HepG2 (cell line): ENCODE measurements around the gene SMIM13. TPM values are rescaled to one million over a fixed set of nuclear protein-coding genes. Genes with fewer than 3 reads are reported as not detected.

Source experiments
- CENPT ChIP-seq: sonication (generic); formaldehyde crosslinking; IDR thresholded peaks from 2 replicates; pipeline ENCODE4 v1.8.0; 2022; ENCODE audit warnings: low read depth, mild to moderate bottlenecking, moderate library complexity, missing genetic modification reagents
- FOXP1 ChIP-seq, 2 experiments: fragments of 450-650 bp in 1 of 2; IDR thresholded peaks; 2 replicates each; pipeline ENCODE4 v1.6.1; 2017 to 2018; ENCODE audit warnings: antibody characterized with exemption in 1 of 2
- MTA1 ChIP-seq: sonication (generic); formaldehyde crosslinking; IDR thresholded peaks from 2 replicates; pipeline ENCODE4 v1.4.0; 2020; ENCODE audit warnings: missing genetic modification reagents, mild to moderate bottlenecking, borderline replicate concordance
- NAIF1 ChIP-seq: sonication (generic); formaldehyde crosslinking; IDR thresholded peaks from 2 replicates; pipeline ENCODE4 v1.5.0; 2020; ENCODE audit warnings: mild to moderate bottlenecking, missing genetic modification reagents, borderline replicate concordance
- SALL1 ChIP-seq: sonication (generic); formaldehyde crosslinking; IDR thresholded peaks from 2 replicates; pipeline ENCODE4 v1.8.0; 2022; ENCODE audit warnings: mild to moderate bottlenecking, missing genetic modification reagents
- SMAD9 ChIP-seq: sonication (generic); formaldehyde crosslinking; IDR thresholded peaks from 2 replicates; pipeline ENCODE4 v1.5.1; 2020; ENCODE audit warnings: mild to moderate bottlenecking, missing genetic modification reagents
- SP4 ChIP-seq: sonication (generic); formaldehyde crosslinking; IDR thresholded peaks from 2 replicates; pipeline ENCODE4 v1.8.1; 2023; ENCODE audit warnings: mild to moderate bottlenecking, missing genetic modification reagents
- ZBTB44 ChIP-seq: sonication (generic); formaldehyde crosslinking; IDR thresholded peaks from 2 replicates; pipeline ENCODE4 v1.4.0; 2020; ENCODE audit warnings: missing genetic modification reagents
- ZBTB7A ChIP-seq: sonication (generic); formaldehyde crosslinking; IDR thresholded peaks from 2 replicates; pipeline ENCODE4 v1.8.0; 2022; ENCODE audit warnings: mild to moderate bottlenecking, missing genetic modification reagents
- ZFP37 ChIP-seq: sonication (generic); formaldehyde crosslinking; IDR thresholded peaks from 2 replicates; pipeline ENCODE4 v1.4.0; 2020; ENCODE audit warnings: missing genetic modification reagents, borderline replicate concordance
- ZNF20 ChIP-seq: sonication (generic); formaldehyde crosslinking; IDR thresholded peaks from 2 replicates; pipeline ENCODE4 v1.4.0; 2020; ENCODE audit warnings: mild to moderate bottlenecking, moderate library complexity, missing genetic modification reagents
- ZNF207 ChIP-seq: fragments of 450-650 bp; IDR thresholded peaks from 2 replicates; pipeline ENCODE4 v1.6.1; 2016; ENCODE audit warnings: antibody characterized with exemption, borderline replicate concordance
- ZNF652 ChIP-seq: IDR thresholded peaks from 2 replicates; pipeline ENCODE4 v1.6.1; 2016; ENCODE audit warnings: low read depth, borderline replicate concordance
- ZNF766 ChIP-seq: sonication (generic); formaldehyde crosslinking; IDR thresholded peaks from 2 replicates; pipeline ENCODE4 v1.5.0; 2020; ENCODE audit warnings: missing genetic modification reagents, borderline replicate concordance
- ZNF816 ChIP-seq: sonication (generic); formaldehyde crosslinking; IDR thresholded peaks from 2 replicates; pipeline ENCODE4 v1.8.0; 2022; ENCODE audit warnings: missing genetic modification reagents, mild to moderate bottlenecking, borderline replicate concordance
- polyA plus RNA-seq, 8 experiments: library from polyadenylated mRNA; depleted of rRNA in 3 of 8; stranded (reverse) in 7 of 8; unstranded in 1 of 8; fragments of >200 nt; fragmentation: Illumina TruSeq in 4 of 8; extraction: Trizol in 4 of 8; gene quantifications; 2 replicates each; pipeline versions ENCODE4 v1.2.1 to v1.2.3, GENCODE V29; 2011 to 2016; ENCODE audit warnings: low read depth in 4 of 8, missing spikeins in 1 of 8, mixed read lengths in 1 of 8; ENCODE audit not compliant: insufficient read depth in 1 of 8
- total RNA-seq, 5 experiments: library from RNA; depleted of rRNA; stranded (reverse); fragments of >200 nt; fragmentation: Illumina TruSeq; extraction: Trizol; gene quantifications; 2 replicates each; pipeline ENCODE4 v1.2.3, GENCODE V29; 2016; ENCODE audit warnings: low read depth in 1 of 5
- TF ChIP-seq, protein P1 (sequence below): IDR thresholded peaks from 2 replicates; pipeline ENCODE4 v1.6.1; 2016; ENCODE audit warnings: low read depth, missing genetic modification reagents, missing compliant biosample characterization
- TF ChIP-seq, protein P2 (sequence below): sonication (generic); formaldehyde crosslinking; IDR thresholded peaks from 2 replicates; pipeline ENCODE4 v1.4.0; 2020; ENCODE audit warnings: missing genetic modification reagents, borderline replicate concordance

SMIM13 gene
- total and polyA plus RNA-seq, 2 of the 13 experiments (the other 11 are each of a cell fraction or from before 2014, with no cell fraction given): 2.7 to 10.2 TPM

DNA sequence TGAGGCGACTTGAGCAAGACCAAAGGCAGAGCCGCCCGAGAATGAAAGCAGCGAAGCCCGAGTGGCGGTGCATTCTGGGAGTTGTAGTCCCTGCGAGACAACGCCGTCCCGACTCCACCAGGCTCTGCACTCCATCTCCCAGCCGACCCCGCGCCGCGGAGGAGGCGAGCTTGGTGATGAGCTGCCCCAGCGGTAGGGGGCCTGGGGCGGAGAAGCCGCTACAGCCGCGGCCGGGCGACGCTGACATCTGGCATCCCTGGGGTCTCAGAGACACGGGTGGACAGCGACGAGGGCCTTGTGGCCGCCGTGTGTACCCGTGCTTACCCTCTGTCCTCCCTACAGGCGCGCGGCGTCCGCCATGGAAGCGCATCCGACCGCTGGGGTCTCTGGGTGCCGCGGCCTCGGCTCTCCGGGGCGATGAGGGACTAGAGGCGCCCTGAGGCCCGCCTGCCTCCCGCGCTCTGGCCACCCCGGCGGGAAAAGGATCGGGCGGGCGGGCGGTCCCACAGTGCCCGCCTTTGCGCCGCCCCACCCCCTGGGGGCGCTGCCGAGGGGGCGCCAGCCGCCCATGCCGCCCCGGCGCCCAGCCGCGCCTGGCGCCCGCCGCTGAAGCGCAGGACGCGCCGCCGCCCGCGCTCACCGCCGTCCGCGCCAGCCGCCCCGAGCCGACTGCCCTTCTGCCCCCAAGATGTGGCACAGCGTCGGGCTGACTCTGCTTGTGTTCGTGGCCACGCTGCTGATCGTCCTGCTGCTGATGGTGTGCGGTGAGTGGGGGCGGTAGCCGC, at the start of gene SMIM13 (continued):
- TF ChIP-seq ZBTB44 (CRISPR knock-in tag) (no peak), ZNF816 (CRISPR knock-in tag) (peak; percentile 89), SP4 (peak; percentile 81), FOXP1 (IDR thresholded peaks at IDR 0.05) (no peak), FOXP1 (CRISPR knock-in tag; IDR thresholded peaks at IDR 0.05) (peak; percentile 23; the same call in 1 of the 2 replicates), SALL1 (CRISPR knock-in tag) (peak; percentile 92; the same call in 1 of the 2 replicates), ZNF766 (CRISPR knock-in tag) (peak; percentile 94; the same call in 1 of the 2 replicates), NAIF1 (CRISPR knock-in tag) (peak; percentile 70; the same call in 1 of the 2 replicates), SMAD9 (CRISPR knock-in tag) (no peak), ZBTB7A (CRISPR knock-in tag) (peak; percentile 86), CENPT (CRISPR knock-in tag) (peak; percentile 75; the same call in 1 of the 2 replicates), ZNF652 (CRISPR knock-in tag) (peak; percentile 56; the same call in 1 of the 2 replicates), MTA1 (CRISPR knock-in tag) (peak; percentile 87), ZFP37 (CRISPR knock-in tag) (peak; percentile 79; the same call in 1 of the 2 replicates), ZNF207 (no peak), ZNF20 (no peak)
- TF ChIP-seq, protein P1, sequence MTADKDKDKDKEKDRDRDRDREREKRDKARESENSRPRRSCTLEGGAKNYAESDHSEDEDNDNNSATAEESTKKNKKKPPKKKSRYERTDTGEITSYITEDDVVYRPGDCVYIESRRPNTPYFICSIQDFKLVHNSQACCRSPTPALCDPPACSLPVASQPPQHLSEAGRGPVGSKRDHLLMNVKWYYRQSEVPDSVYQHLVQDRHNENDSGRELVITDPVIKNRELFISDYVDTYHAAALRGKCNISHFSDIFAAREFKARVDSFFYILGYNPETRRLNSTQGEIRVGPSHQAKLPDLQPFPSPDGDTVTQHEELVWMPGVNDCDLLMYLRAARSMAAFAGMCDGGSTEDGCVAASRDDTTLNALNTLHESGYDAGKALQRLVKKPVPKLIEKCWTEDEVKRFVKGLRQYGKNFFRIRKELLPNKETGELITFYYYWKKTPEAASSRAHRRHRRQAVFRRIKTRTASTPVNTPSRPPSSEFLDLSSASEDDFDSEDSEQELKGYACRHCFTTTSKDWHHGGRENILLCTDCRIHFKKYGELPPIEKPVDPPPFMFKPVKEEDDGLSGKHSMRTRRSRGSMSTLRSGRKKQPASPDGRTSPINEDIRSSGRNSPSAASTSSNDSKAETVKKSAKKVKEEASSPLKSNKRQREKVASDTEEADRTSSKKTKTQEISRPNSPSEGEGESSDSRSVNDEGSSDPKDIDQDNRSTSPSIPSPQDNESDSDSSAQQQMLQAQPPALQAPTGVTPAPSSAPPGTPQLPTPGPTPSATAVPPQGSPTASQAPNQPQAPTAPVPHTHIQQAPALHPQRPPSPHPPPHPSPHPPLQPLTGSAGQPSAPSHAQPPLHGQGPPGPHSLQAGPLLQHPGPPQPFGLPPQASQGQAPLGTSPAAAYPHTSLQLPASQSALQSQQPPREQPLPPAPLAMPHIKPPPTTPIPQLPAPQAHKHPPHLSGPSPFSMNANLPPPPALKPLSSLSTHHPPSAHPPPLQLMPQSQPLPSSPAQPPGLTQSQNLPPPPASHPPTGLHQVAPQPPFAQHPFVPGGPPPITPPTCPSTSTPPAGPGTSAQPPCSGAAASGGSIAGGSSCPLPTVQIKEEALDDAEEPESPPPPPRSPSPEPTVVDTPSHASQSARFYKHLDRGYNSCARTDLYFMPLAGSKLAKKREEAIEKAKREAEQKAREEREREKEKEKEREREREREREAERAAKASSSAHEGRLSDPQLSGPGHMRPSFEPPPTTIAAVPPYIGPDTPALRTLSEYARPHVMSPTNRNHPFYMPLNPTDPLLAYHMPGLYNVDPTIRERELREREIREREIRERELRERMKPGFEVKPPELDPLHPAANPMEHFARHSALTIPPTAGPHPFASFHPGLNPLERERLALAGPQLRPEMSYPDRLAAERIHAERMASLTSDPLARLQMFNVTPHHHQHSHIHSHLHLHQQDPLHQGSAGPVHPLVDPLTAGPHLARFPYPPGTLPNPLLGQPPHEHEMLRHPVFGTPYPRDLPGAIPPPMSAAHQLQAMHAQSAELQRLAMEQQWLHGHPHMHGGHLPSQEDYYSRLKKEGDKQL (CRISPR knock-in tag): no peak
- TF ChIP-seq, protein P2, sequence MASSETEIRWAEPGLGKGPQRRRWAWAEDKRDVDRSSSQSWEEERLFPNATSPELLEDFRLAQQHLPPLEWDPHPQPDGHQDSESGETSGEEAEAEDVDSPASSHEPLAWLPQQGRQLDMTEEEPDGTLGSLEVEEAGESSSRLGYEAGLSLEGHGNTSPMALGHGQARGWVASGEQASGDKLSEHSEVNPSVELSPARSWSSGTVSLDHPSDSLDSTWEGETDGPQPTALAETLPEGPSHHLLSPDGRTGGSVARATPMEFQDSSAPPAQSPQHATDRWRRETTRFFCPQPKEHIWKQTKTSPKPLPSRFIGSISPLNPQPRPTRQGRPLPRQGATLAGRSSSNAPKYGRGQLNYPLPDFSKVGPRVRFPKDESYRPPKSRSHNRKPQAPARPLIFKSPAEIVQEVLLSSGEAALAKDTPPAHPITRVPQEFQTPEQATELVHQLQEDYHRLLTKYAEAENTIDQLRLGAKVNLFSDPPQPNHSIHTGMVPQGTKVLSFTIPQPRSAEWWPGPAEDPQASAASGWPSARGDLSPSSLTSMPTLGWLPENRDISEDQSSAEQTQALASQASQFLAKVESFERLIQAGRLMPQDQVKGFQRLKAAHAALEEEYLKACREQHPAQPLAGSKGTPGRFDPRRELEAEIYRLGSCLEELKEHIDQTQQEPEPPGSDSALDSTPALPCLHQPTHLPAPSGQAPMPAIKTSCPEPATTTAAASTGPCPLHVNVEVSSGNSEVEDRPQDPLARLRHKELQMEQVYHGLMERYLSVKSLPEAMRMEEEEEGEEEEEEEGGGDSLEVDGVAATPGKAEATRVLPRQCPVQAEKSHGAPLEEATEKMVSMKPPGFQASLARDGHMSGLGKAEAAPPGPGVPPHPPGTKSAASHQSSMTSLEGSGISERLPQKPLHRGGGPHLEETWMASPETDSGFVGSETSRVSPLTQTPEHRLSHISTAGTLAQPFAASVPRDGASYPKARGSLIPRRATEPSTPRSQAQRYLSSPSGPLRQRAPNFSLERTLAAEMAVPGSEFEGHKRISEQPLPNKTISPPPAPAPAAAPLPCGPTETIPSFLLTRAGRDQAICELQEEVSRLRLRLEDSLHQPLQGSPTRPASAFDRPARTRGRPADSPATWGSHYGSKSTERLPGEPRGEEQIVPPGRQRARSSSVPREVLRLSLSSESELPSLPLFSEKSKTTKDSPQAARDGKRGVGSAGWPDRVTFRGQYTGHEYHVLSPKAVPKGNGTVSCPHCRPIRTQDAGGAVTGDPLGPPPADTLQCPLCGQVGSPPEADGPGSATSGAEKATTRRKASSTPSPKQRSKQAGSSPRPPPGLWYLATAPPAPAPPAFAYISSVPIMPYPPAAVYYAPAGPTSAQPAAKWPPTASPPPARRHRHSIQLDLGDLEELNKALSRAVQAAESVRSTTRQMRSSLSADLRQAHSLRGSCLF (CRISPR knock-in tag): no peak; the same call in 1 of the 2 replicates
